ENCODE results near the gene TRIM24. TPM values are rescaled to one million over a fixed set of nuclear protein-coding genes. Genes with fewer than 3 reads are reported as not detected.

TRIM24 gene
- total RNA-seq, 2 donors from 2014 or later: 4.7 to 9.1 TPM

DNA sequence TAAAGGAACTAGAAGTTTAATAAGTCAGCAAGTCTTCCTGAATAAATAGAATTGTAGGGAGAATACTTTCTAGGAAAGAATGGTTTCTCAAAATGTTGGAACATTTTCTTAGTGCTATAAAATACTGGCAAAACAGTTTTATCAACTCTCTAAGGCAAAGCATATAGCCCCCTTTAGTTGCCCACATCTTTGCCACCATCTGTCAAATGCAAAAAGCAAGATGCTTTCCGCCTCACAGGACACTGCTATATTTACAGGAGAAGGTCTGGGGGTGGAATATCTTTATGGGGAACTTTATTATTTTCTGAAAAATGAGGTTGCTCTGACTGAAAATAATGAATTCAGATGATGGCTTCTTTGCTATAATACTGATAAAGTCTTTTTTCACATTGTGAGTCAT lies 162.8 kb downstream of the TRIM24 start:
- DNase-seq (ENCODE audit: low spot score) (no peak), ATAC-seq (ENCODE audit: insufficient number of reproducible peaks, low FRiP score, low read depth) (no peak)
- Histone ChIP-seq H3K36me3 (no peaks in the 10 kb centered on the region), H3K27me3 (replicated peaks; ENCODE audit: insufficient read depth) (no peaks in the 10 kb centered on the region), H3K27ac (no peak overlapping the region), H3K4me1 (ENCODE audit: control insufficient read depth in 1 of 2, low read depth in 2 of 2) (no peaks in the 10 kb centered on the region), H3K4me3 (no peak overlapping the region), H3K9me3 (no peaks in the 10 kb centered on the region)
- TF ChIP-seq, protein P1, sequence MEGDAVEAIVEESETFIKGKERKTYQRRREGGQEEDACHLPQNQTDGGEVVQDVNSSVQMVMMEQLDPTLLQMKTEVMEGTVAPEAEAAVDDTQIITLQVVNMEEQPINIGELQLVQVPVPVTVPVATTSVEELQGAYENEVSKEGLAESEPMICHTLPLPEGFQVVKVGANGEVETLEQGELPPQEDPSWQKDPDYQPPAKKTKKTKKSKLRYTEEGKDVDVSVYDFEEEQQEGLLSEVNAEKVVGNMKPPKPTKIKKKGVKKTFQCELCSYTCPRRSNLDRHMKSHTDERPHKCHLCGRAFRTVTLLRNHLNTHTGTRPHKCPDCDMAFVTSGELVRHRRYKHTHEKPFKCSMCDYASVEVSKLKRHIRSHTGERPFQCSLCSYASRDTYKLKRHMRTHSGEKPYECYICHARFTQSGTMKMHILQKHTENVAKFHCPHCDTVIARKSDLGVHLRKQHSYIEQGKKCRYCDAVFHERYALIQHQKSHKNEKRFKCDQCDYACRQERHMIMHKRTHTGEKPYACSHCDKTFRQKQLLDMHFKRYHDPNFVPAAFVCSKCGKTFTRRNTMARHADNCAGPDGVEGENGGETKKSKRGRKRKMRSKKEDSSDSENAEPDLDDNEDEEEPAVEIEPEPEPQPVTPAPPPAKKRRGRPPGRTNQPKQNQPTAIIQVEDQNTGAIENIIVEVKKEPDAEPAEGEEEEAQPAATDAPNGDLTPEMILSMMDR (IDR thresholded peaks at IDR 0.05): no peak

DNA sequence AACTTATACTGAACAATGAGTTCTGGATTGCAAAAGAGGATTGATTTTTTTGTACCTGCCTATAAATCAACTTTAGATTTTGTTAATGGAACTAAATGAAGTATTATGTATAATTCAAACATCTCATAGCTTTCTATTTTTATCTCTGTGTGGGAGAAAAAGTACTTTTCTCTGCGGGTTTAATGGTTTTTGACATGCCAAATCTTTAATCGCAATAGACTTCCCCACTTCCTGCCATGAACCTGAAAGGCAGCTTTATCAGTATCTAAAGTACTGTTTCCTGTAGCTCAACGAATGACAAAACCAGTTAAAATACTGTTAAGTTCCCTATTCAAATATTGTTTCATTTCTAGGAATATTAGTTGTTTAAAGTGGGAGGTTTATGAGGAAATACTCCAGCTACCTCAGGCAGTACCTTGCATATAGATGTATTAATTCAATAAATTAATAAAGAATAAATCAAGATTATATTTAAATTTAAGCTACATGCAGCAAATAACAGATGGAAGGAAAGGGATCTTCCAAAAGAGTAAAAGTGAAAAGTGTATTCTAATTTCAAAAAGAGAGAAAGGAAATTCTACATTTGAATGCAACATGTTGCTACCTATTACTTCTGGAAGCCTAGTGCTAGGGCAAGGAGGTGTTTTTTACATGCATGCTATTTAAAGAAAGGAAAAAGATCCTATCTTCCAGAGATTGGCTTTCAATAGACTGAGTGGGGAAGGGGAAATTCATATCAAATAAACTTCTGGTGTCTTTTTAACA lies 165.2 kb downstream of the TRIM24 start:
- TF ChIP-seq, protein P1 (IDR thresholded peaks at IDR 0.05): no peak
- H3K4me1 ChIP-seq (ENCODE audit: control insufficient read depth in 1 of 2, low read depth in 2 of 2): no peaks in the 10 kb centered on the region
- H3K4me3 ChIP-seq: no peak overlapping the region
- no peaks in the 10 kb centered on the region for H3K9me3 ChIP-seq
- no peak for ATAC-seq (ENCODE audit: insufficient number of reproducible peaks, low FRiP score, low read depth)
- no peak for DNase-seq (ENCODE audit: low spot score)
- H3K36me3 ChIP-seq: no peaks in the 10 kb centered on the region
- H3K27ac ChIP-seq: no peak overlapping the region
- H3K27me3 ChIP-seq (replicated peaks; ENCODE audit: insufficient read depth): no peaks in the 10 kb centered on the region

DNA sequence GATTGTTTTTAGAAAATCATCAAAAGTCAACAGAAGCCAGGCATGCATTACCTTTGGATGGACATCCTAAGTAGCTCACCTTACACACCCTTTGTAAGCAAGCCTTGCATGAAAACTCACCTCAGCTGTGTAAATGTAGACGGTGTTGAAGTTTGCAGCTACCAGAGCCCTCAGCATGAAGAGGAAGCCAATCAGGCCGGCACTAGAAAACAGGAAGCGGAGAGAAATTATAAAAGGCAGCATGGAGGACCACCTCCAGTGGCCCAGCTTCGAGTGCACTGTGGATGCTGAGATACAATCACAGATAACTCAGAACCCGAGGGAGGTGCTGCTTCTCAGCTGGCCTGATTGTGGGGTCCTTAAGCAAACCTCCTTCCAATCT lies 165.8 kb downstream of the TRIM24 start:
- DNase-seq (ENCODE audit: low spot score) (no peak), ATAC-seq (ENCODE audit: insufficient number of reproducible peaks, low FRiP score, low read depth) (no peak)
- no peaks in the 10 kb centered on the region for H3K36me3 ChIP-seq
- no peak overlapping the region for H3K27ac ChIP-seq
- no peaks in the 10 kb centered on the region for H3K9me3 ChIP-seq
- H3K4me3 ChIP-seq: no peak overlapping the region
- no peaks in the 10 kb centered on the region for H3K4me1 ChIP-seq (ENCODE audit: control insufficient read depth in 1 of 2, low read depth in 2 of 2)
- no peaks in the 10 kb centered on the region for H3K27me3 ChIP-seq (replicated peaks; ENCODE audit: insufficient read depth)
- TF ChIP-seq, protein P1 (IDR thresholded peaks at IDR 0.05): no peak

DNA sequence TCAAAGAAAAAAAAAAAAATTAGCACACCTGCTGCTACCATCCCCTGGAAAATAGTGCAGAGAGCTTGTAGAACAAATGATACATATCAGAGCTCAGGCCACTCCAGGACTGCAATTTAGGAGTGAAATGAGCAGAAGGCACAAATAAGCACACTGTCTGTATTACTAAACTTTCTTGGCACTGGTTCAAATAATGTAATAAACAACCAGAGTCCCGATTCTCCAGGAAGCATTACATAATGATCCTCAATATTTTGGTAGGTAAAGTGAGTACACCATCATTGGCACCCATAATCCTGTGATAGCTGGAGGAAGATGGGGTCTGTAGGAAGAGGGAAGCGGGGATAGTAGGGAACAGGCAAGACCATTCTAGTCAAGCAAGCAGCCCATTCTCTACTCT lies 166.8 kb downstream of the TRIM24 start:
- no peak for ATAC-seq (ENCODE audit: insufficient number of reproducible peaks, low FRiP score, low read depth)
- Histone ChIP-seq H3K27me3 (replicated peaks; ENCODE audit: insufficient read depth) (no peaks in the 10 kb centered on the region), H3K27ac (no peak overlapping the region), H3K4me1 (ENCODE audit: control insufficient read depth in 1 of 2, low read depth in 2 of 2) (no peaks in the 10 kb centered on the region), H3K9me3 (no peaks in the 10 kb centered on the region), H3K36me3 (no peaks in the 10 kb centered on the region), H3K4me3 (no peak overlapping the region)
- TF ChIP-seq, protein P1 (IDR thresholded peaks at IDR 0.05): no peak
- DNase-seq (ENCODE audit: low spot score): no peak

DNA sequence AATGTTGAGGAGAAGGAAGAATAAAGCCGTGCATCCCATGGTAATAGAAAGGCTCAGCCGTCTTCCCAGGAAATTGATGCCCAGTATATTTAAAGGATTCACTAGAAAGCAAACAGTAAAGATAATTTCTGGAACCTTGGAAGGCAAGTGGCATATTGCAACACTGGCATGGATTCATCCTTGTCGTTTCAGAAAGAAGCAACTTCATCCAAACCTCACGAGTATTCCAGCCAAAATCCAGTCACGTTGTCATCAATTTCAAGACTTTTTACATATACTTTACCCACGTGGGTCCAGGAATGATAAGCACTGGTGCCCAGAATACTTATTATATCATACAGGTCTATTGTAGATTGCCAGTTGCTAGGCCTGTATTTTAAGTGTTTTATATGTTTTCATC lies 167.3 kb downstream of the TRIM24 start:
- no peak for DNase-seq (ENCODE audit: low spot score)
- H3K36me3 ChIP-seq: no peaks in the 10 kb centered on the region
- H3K4me1 ChIP-seq (ENCODE audit: control insufficient read depth in 1 of 2, low read depth in 2 of 2): no peaks in the 10 kb centered on the region
- ATAC-seq (ENCODE audit: insufficient number of reproducible peaks, low FRiP score, low read depth): no peak
- no peaks in the 10 kb centered on the region for H3K27me3 ChIP-seq (replicated peaks; ENCODE audit: insufficient read depth)
- TF ChIP-seq, protein P1 (IDR thresholded peaks at IDR 0.05): no peak
- H3K9me3 ChIP-seq: no peaks in the 10 kb centered on the region
- no peak overlapping the region for H3K27ac ChIP-seq
- no peak overlapping the region for H3K4me3 ChIP-seq

Data from thoracic aorta (tissue), 2 donors.